Ishikawa (cell line): ENCODE measurements around the gene ADCY10.

Experiments used
- CEBPB ChIP-seq: IDR thresholded peaks from 2 replicates; pipeline ENCODE4 v1.6.1; 2012
- CREB1 ChIP-seq: IDR thresholded peaks from 2 replicates; pipeline ENCODE4 v1.6.1; 2012; ENCODE audit warnings: low read depth
- EGR1 ChIP-seq: IDR thresholded peaks from 2 replicates; pipeline ENCODE4 v1.6.1; 2012
- EP300 ChIP-seq: IDR thresholded peaks from 2 replicates; pipeline ENCODE4 v1.6.1; 2012; ENCODE audit warnings: borderline replicate concordance
- FOXM1 ChIP-seq: IDR thresholded peaks from 2 replicates; pipeline ENCODE4 v1.6.1; 2012; ENCODE audit warnings: low read depth, borderline replicate concordance
- NFIC ChIP-seq: IDR thresholded peaks from 2 replicates; pipeline ENCODE4 v1.6.1; 2012
- RAD21 ChIP-seq: IDR thresholded peaks from 2 replicates; pipeline ENCODE4 v1.6.1; 2012; ENCODE audit warnings: low read depth
- REST ChIP-seq: IDR thresholded peaks from 2 replicates; pipeline ENCODE4 v1.6.1; 2012; ENCODE audit warnings: low read depth, mild to moderate bottlenecking
- TAF1 ChIP-seq: IDR thresholded peaks from 2 replicates; pipeline ENCODE4 v1.6.1; 2012; ENCODE audit warnings: low read depth, mild to moderate bottlenecking
- TCF12 ChIP-seq: IDR thresholded peaks from 2 replicates; pipeline ENCODE4 v1.6.1; 2012; ENCODE audit warnings: low read depth
- TEAD4 ChIP-seq: IDR thresholded peaks from 2 replicates; pipeline ENCODE4 v1.6.1; 2012
- USF1 ChIP-seq: IDR thresholded peaks from 2 replicates; pipeline ENCODE4 v1.6.1; 2012
- YY1 ChIP-seq: IDR thresholded peaks from 2 replicates; pipeline ENCODE4 v1.6.1; 2012; ENCODE audit warnings: low read depth
- ZBTB7A ChIP-seq: IDR thresholded peaks from 2 replicates; pipeline ENCODE4 v1.6.1; 2012; ENCODE audit warnings: low read depth
- TF ChIP-seq, protein P1 (sequence below): IDR thresholded peaks from 2 replicates; pipeline ENCODE4 v1.6.1; 2012

The ADCY10 gene

DNA sequence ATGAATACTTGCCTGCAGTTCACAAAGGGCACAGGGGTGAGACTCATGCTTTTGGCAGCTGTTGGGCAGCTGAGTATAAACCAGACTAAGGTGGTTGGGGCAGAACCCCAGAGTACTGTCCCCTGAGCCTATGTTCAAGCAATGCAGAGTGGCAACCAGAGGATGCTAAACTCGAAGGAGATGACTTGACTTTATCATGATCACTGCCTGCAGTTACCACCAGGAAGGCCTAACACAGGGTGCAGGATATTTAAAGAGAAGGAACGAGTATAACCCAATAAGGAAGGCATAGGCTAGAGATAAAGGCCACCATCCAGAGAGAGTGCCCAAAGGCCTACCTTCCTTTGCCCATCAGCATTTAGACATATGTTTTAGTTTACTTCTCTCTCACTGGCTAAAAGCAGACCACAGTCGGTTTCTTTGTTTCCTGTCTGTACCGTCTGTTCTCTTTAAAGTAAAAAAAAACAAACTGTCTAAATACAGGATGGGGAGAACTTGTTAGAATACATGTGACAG, 108.8 kb downstream of the ADCY10 start:
- no peak for TF ChIP-seq REST
- no peak for TF ChIP-seq YY1
- TF ChIP-seq CREB1, result no peak
- TF ChIP-seq, protein P1, sequence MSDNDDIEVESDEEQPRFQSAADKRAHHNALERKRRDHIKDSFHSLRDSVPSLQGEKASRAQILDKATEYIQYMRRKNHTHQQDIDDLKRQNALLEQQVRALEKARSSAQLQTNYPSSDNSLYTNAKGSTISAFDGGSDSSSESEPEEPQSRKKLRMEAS, result no peak
- TF ChIP-seq USF1, result no peak
- TF ChIP-seq ZBTB7A, result no peak
- no peak for TF ChIP-seq RAD21
- no peak for TF ChIP-seq TCF12
- TF ChIP-seq TAF1, result no peak

DNA sequence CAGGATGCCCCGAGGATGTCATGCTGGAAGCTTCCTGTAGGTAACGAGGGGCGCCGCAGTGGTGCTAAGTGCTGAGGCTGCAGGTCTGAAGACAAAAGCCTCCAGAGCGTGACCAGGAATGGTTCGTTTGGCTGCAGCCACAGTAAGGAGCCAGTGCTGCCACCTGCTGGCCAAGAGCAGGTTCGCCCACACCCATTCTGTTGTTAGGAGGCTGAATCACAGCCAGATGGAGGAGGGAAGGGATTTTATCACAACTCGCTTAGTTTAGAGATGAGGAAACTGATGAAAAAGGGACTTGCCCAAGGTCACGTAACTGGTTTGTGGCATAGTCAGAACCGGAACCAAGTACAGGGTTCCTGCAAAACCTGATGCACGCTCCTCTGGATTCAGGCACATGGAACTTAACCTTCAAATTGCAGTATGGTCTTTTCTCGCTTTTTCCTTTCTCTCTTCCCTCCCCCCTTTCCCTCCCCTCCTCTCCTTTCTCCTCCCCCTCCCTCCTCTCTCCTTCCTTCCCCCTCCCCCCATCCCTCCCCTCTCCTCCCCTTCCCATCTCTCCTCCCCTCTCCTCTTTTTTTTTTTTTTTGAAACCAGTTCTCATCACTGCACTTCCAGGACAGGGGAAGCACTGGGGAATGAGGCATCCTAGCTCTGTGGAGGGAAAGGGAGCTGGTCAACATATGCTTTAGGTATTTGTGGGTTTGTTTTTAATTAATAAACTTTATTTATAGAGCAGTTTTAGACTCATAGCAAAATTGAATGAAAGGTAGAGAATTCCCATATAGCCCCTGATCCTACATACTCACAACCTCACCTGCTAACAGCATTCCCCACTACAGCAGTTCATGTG, 110.4 kb downstream of the ADCY10 start:
- no peak for TF ChIP-seq REST
- no peak for TF ChIP-seq EGR1
- peak; percentile 41; the same call in 1 of the 2 replicates for TF ChIP-seq NFIC
- no peak for TF ChIP-seq ZBTB7A
- TF ChIP-seq, protein P1, result peak; percentile 57
- TF ChIP-seq TEAD4, result no peak
- no peak for TF ChIP-seq CEBPB
- no peak for TF ChIP-seq FOXM1
- TF ChIP-seq YY1, result 0 out of 2 replicates have a peak, but pooled peaks have one; percentile 44
- TF ChIP-seq TCF12, result 0 out of 2 replicates have a peak, but pooled peaks have one; percentile 31
- no peak for TF ChIP-seq TAF1
- TF ChIP-seq RAD21, result peak; percentile 84
- TF ChIP-seq USF1, result peak; percentile 45; the same call in 1 of the 2 replicates

GRCh38 chr1:167802235-167802634, 111.7 kb downstream of the ADCY10 start:
- TF ChIP-seq REST, result no peak
- no peak for TF ChIP-seq EGR1
- no peak for TF ChIP-seq TAF1
- no peak for TF ChIP-seq FOXM1
- no peak for TF ChIP-seq NFIC
- TF ChIP-seq YY1, result no peak
- no peak for TF ChIP-seq TEAD4
- no peak for TF ChIP-seq EP300
- no peak for TF ChIP-seq RAD21
- TF ChIP-seq, protein P1, result no peak
- TF ChIP-seq USF1, result no peak
- no peak for TF ChIP-seq ZBTB7A
- TF ChIP-seq CREB1, result no peak
- no peak for TF ChIP-seq TCF12
- no peak for TF ChIP-seq CEBPB
